ENCODE data around the gene MAGI2.
A peak's percentile ranks its signal among the peaks of the same experiment; 100 is the strongest.

Gene MAGI2

DNA sequence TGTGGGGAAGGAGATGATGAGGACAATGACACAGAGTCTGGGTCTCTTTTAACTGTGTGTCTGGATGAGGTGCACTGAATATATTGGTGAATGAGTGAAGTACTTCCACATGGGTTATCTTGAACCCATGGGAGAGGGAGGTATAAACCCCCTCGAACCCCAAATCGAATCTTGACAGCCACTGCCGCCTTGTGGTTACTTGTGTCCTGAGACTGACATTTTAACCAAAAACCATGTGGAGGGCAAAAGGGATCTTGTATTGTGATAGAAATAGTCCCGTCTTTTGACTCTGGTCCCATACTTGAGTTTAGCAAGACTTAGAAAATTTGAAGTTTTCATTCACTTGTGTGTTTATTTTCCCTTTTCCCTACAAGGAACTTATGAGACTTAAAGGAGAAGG lies 1371.6 kb downstream of the MAGI2 start:
- no peak for DNase-seq (ENCODE audit: low spot score)

DNA sequence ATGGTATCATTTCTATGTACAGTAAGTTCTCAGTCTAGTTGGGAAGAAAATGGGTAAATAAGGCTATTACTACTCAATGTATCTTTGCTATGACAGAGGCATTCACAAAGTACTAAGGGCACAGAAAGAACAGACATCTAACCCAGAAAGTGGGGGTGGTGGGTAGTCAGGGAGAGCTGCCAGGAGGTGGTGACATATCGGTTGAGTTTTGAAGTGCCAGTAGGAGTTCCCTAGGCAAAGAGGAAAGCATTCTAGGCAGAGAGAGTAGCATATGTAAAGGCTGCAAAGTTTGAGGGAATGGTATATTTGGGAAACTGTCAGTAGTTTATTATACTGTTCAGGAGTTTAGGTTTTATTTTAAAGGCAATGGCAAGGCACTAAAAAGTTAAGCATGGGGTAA lies 1372.1 kb downstream of the MAGI2 start:
- no peak for DNase-seq (ENCODE audit: low spot score)

DNA sequence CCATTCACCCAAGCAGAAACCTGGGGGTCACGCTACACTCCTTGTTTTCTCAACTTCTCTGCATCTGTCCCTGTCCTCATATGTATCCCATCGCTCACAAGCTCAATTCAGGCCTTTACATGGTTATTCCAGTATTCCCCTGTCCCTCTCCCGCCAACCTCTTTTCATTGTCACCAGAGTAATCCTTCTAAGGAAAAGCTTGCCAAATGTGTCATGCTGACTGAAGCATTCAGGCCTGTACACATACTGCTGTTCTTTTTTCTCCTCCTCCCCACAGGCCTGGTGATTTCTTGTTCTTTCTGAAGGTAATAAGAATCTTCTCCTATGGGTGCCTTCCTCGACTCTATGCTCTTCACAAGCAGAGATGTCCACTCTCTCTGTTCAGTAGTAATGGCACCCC lies 1372.7 kb downstream of the MAGI2 start:
- DNase-seq (ENCODE audit: low spot score): peak; percentile 20

DNA sequence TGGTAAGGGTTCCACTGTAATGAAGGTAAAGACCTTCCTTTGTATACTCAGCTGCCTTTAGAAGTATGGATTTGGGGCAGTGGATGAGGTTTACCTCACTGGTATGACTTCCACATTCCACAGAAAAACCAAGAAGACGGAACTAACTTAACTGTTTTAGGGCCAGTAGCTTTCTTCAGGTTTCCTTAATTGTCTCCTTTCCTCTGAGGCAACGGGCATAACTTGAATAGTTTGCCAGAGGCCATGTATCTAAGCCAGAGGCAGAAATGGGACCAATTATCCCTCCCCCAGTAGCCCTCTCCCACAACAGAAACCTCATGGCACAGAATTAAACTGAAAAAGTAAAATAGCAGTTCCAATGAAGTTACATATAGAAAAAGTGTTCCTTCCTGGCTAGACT lies 1373.2 kb downstream of the MAGI2 start:
- DNase-seq (ENCODE audit: low spot score): no peak

DNA sequence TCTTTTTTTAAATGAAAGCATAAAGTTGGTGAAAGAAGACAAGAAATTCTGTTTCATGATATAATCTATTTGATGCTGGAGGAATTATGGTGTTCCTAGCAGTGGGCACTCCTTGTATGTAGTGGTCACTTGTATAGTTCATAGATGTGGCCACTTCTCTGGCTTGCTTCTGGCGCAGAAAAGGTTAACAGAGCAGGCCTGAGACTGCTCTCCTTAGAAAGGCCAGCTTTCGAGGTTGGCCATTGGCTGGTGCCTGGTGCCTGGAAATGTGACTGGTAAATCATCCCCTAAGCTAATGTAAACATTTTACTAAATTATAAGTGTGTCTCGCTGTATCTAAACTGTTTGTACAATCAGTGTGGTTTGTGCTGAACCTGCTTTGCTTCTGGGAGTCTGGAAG lies 1378.8 kb downstream of the MAGI2 start:
- no peak for DNase-seq (ENCODE audit: low spot score)

DNA sequence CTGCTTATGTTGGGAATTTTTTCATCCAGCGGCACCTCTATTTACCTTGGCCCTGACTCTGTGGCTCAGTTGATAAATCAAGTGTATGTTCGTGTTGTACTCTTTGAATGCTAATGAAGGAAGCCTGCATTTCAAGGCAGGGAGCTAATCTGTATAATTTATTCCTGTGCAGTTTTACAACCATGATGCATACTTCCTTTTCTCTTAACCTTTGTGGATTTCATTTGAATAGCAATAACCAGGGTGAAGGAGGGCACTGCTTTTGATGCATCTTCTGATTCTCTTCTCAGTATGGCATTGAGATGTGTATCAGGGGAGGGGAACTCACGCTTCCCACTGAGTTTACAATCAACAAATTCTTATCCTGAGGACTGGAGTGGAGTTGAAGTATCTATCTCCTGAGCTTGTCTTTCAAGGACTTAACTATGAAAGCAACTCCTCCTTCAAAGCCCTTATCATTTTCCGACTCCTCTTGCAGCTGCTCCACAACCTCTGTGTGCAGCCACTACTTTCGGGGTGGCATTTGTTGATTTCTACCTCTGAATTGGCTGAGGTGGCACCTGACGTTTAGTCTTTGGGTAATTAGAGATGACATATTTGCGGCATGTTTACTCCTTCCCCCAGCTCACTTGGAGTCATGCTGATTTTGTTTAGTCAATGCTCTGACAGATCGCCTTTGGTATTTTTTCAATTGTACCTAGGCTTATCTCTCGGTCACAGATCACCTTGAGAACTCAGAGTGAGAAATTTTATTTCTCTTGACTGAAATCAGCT lies 1379.7 kb downstream of the MAGI2 start:
- DNase-seq (ENCODE audit: low spot score): no peak

DNA sequence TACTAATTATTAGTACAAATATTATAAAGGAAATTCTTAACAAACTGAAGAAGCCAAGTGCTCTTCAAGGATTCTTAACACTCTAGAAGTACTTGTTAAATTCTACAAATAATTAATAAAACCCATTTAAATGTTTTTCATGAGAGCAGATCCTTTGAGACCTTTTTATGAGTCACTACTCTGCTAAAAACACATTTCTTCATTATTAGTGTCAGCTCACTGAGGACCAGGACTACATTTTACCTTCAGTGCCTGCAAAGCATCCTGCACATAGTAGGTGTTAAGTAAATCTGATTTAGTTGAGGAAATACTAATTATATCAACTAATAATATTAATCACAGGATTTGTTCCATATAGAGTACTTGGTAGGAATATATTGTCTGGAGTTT lies 1381.3 kb downstream of the MAGI2 start:
- DNase-seq (ENCODE audit: low spot score): no peak

DNA sequence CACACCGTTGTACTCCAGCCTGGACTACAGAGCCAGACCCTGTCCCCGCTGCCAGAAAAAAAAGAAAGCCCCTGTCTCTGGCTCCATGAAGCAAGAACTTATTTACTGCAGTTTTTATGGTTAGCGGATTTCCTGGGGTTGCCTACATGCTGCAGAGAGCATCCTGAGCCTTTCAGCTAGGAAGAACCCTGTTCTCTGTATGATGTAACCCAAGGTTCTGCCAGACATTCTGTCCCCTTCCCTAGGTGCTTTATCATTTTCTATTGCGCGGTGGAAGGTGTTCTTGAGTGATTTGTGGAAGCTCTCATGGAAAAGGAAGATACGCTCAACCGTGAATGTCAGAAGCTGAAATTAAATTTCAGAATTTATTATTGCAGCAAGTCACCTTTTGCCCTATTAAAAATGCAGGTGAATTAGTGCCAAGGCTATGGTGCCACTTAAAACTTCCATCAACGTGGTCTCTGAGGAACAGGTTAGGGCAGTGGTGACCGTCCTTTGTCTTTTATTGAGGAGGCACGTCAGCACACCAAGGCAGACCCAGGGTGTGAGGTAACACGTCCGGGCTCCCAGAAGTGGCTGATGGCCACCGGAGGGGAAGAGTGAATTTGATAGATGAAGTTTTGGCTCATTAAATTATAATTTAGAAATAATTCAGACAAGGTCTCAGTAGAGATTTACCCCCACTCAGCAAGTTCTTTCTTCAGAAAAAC lies 1381.8 kb downstream of the MAGI2 start:
- no peak for DNase-seq (ENCODE audit: low spot score)

DNA sequence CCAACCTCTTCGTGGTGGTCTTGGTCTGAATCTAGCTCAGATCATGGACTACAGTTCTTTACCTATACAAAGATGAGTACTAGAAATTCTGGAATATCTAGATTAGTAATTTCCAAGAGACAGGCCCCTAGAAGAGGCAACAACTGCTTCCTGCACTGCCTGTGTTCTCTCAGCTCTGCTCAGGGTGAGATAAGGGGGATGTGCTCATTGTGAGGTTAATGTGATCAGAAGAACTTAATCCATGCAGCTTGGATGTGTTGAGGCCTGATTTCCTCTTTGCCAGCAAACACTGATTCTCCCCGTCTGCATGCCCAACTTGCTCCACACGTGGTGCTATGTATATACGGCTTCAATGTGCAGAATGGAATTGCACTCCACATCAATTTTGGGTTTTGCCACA lies 1386.9 kb downstream of the MAGI2 start:
- no peak for DNase-seq (ENCODE audit: low spot score)

DNA sequence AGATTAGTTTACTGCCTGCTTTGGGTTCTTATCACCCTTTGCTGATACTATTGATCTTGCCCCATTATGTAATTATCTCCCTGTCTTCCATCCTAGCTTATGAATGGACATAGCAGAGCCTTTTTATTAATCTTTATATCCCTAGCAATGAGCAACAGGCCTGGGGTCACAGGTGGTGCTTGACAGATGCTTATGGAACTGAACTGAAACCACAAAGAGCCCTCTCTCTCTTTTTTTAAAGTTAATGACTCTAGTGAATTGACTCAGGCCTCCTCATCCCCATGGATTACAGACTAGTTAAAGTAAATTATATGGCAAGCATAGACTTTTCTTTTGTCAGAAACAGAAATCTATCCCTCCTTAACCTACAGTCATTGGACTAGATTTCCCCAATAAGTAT lies 1389.7 kb downstream of the MAGI2 start:
- DNase-seq (ENCODE audit: low spot score): no peak

DNA sequence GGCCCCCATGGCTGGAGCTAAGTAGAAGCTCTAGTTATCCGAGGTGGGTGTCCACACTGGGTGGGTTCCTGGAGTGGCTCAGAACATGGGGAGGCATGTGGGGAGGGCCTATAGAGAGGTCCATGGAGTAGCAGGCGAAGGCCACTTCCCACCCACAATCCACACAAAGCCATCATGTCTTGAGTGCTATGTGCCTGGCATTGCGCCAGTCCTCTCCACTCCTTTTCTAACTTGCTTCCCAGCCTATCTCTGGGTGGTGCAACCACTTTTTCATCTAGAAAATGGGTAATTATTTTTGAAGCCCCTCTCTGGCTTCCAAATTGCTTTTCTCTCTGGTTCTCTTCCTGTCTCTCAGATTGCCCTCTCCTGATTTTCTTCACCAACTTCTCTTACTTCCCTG lies 1391.3 kb downstream of the MAGI2 start:
- no peak for DNase-seq (ENCODE audit: low spot score)

DNA sequence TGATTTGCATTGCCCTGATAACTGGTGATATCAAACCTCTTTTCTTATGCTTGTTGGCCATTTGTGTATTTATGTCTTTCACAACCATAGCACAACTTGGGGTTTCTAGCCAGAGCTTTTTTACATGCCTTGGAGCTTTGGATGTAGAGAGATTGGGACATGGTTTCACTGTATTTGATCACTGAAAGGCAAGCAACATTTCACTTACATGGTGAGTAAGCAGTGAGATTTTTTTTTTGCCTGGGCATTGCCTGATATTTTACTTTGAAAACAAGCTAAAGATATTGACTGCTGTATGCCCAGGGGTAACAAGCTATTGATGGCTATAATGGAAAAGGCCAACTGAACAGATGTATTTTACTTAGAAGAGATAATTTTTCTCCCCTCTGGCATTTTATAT lies 1395.9 kb downstream of the MAGI2 start:
- no peak for DNase-seq (ENCODE audit: low spot score)

DNA sequence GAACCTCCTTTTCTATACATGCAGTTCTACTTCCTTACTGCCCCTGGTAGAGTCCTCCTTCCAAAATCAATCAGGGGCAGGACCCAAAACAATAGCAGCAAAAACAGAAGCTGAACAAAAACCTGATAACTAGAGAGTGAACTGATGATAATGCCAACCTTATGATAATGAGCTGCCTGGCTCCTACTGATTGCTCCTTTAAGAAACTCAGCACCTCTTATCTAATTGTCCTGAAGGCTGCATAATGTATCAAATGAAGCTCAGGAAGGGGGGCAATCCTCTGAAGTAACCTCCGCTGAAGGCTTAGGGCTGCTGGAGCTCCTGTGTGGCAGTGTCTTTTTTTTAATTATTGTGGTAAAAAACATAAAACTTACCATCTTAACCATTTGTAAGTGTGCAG lies 1397.9 kb downstream of the MAGI2 start:
- no peak for DNase-seq (ENCODE audit: low spot score)

DNA sequence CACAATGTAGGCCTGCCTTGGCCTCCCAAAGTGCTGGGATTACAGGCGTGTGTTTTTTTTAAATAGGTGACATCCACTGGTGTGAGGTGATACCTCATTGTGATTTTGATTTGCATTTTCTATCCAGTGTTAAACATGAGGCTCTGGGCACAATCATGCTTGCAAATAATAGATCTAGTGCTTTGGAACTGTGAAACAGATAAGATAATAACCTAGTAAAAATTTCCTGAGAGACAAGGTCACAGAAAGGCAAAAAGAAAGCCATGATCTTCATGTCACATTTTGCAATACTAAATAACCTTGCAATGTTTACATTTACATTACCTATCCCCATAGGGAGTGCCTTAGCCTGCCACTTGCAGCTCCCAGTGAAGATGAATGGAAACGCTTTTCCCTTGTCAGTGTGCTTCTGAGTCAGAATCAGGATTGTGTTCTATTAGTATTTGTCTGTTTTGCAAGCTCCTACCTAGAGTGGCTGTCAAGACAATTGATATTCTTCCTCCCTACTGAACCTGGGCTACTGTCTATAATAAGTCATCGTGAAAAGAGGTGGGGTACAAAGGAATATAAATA lies 1398.4 kb downstream of the MAGI2 start:
- no peak for DNase-seq (ENCODE audit: low spot score)

DNA sequence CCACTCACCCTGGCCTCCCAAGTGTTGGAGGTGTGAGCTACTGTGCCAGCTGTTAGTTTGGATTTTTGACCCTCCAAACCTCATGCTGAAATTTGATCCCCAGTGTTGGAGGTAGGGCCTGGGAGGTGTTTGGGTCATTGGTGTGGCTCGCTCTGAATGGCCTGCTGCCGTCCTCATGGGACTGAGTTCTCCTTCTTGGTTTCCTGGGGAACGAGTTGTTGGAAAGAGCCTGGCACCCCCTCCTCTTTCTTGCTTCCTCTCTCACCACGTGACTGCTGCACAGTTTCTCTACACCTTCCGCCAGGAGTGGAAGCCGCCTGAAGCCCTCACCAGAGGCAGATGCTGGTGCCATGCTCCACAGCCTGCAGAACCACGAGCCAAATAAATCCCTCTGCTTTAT lies 1401.4 kb downstream of the MAGI2 start:
- no peak for DNase-seq (ENCODE audit: low spot score)

DNA sequence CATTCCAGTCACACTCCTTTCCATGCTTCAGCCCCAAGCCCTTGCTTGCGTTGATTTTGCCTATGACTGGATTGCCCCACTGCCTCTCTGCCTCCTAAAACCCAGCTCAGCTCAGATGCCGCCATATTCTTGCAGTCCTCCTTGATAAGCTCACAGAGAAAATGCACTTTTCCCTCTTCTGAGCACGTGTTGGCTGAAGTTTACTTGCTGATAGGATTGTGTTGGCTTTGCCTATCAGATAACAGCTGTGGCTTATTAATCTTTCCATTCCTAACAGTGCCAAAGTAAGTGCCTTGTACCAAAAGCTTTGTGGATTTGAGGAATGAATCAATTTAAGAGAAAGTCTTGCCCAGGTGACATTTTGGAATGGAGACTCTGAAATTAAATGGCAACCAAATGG lies 1405.7 kb downstream of the MAGI2 start:
- DNase-seq (ENCODE audit: low spot score): no peak

DNA sequence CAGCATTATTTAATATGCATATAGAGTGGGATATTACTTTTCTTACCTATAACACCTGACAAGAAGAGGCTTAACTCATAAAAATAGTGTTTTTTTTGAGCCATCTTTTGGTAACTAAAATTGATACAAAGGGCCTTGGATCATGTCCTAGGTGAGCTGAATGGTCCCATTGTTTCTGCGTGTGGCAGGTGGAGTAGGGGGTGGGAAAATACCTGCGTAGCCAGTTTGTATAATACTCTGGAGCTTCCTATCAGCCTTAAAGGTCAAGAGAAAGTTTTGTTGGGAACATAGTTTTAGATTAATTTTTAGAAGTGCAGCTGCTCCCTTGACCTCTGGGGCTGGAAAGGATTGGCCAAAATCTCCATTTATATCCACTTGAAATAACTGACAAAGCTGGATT lies 1410.3 kb downstream of the MAGI2 start:
- DNase-seq (ENCODE audit: low spot score): no peak

DNA sequence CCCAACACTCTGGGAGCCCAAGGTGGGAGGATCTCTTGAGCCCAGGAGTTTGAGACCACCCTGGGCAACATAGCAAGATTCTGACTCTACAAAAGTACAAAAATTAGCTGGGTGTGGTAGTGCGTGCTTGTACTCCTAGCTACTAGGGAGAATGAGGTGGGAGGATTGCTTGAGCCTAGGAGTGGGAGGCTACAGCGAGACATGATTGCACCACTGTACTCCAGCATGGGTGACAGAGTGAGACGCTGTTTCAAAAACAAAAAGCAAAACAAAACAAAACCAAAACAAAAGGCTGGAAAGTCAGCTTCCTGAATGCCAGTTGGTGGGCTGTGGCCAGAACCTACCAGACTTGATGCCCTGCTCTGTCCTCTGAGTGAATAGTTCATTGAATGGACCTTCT lies 1412.0 kb downstream of the MAGI2 start:
- DNase-seq (ENCODE audit: low spot score): no peak

DNA sequence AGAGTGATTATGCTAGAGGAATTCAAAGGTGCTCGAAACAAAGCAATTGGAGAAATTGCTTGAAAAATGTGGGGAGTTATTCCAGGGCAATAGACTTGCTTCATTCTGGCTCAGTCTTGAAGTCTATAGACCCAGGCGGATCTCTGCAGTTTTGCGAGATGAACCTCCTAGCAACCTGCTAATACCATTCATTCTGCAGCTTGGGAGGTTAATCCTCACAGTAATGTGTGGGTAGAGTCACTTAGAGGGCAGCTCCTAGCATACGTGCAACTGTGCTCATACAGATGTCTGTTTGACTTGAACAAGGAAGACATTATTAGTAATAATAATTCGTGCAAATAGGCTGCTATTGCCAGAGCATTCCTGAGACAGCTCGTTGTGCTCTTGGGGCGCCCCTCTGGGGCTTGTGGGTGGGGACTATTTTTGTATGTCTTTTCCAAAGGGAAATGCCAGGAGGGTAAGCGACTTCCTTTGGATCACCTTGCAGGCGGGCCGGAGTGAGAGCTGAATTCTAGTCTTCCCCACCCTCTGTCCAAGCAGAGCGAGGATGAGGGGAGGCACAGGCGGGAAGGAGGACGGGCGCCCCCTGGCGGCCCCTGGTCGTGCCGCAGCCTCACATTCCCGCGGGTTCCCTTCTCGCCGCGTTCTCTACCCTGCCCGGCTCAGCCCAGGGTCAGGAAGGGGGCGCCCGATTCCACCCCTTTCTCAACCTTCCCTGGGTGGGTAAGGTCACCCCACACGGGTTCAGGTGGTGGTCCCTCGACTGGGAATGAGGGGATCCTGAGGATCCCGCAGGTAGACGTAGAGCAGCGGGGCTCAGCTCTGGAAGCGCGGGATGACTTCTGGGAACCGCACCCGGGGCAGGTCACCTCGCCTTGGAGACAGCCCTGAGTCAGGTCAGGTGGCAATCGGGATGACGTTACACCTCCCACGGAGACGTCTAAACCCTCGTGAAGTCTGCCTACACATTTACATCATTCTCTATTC lies 1413.4 kb downstream of the MAGI2 start:
- peak; percentile 70 for DNase-seq (ENCODE audit: low spot score)

DNA sequence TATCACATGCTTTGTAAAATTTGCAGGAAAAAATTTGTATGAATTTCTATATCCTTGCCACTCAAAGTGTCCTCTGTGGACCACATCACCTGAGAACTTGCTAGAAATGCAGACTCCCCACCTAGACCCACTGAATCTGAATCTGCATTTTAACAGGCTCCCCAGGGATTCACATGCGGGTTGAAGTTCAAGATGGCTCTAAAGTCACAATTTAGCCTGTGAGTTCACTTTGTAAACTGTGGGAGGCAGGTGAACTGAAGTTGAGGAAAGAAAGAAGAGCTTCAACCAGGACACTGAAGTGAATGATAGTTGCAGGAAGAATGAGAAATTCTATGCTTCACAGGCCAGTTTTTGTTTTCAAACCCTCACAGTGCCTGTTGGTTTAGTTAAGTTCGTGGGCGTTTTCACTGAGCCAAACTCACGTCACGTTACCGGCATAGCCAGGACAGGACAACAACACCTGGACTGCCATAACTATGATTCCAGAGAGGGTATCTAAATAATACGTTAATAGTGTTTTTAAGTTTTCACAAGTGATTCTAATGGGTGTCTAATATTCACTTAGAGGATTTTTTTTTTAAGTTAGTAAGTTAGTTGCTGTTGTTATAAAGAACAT lies 1414.9 kb downstream of the MAGI2 start:
- no peak for DNase-seq (ENCODE audit: low spot score)

DNA sequence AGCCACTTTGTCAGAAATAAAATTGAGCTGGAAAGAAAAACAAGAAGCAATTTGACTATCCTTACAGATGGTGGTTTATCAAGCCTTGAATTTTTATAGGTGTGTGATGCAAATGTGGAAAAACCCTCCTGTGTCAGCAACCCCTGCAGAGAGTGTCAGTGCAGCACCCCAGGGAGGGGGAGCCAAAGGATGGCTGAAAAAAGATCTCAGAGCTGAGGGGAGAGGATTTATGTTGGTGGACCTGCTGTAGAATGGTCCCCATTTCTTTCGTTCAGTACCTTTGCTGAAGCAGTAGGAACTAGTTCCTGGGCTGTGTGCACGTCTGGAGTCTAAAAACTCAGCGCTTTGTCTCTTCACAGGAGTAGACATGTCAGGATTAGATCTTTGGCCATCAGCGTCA lies 1415.9 kb downstream of the MAGI2 start:
- DNase-seq (ENCODE audit: low spot score): no peak

DNA sequence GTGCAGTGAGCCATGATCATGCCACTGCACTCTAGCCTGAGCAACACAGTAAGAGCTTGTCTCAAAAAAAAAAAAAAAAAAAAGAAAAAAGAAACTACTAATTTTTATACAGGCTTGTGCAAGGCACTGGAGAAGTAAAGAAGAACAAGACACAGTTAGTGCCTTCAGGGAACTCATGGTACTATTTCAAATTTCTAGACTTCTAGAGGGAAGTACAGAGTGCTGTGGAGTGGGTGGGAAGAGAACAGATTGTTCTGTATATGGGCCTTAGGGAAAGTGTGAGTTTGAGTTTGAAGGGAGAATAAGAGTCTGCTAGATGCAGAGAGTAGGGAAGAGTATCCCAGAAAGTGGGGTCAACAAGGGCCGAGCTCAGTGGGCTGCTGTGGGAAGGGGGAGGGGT lies 1420.1 kb downstream of the MAGI2 start:
- no peak for DNase-seq (ENCODE audit: low spot score)
